GM12891 (cell line): ENCODE measurements around the gene TBC1D4.

Experiments
- DNase-seq: peaks from one replicate; pipeline ENCODE4 v3.0.0; 2011; ENCODE audit warnings: low spot score; ENCODE audit not compliant: insufficient read length
- FAIRE-seq: peaks from 2 replicates; lab custom pipeline; 2011; peaks lifted over from hg19 to GRCh38; lab: Jason Lieb, UNC
- PAX5 ChIP-seq: IDR thresholded peaks from 2 replicates; pipeline ENCODE4 v1.6.1; 2011; ENCODE audit warnings: low read length, moderate library complexity, mild to moderate bottlenecking; ENCODE audit not compliant: insufficient read depth, severe bottlenecking
- POLR2A ChIP-seq: IDR thresholded peaks from 2 replicates; pipeline ENCODE4 v1.6.1; 2011; ENCODE audit warnings: low read depth, low read length, control low read depth
- POLR2AphosphoS5 ChIP-seq: IDR thresholded peaks from 2 replicates; pipeline ENCODE4 v1.6.1; 2011; ENCODE audit warnings: low read depth, low read length, control low read depth
- POU2F2 ChIP-seq: IDR thresholded peaks from 2 replicates; pipeline ENCODE4 v1.6.1; 2011; ENCODE audit warnings: low read depth, mild to moderate bottlenecking, control low read depth, low read length, moderate library complexity
- SPI1 ChIP-seq: IDR thresholded peaks from 2 replicates; pipeline ENCODE4 v1.6.1; 2011; ENCODE audit warnings: low read depth, low read length, control low read depth
- TAF1 ChIP-seq: IDR thresholded peaks from 2 replicates; pipeline ENCODE4 v1.6.1; 2011; ENCODE audit warnings: low read depth, low read length, control low read depth

The TBC1D4 gene

GRCh38 chr13:75418997-75419396 is 63.0 kb downstream of the TBC1D4 start:
- no peak for TF ChIP-seq SPI1
- no peak for TF ChIP-seq POLR2A
- no peak for TF ChIP-seq POU2F2
- TF ChIP-seq PAX5: no peak
- TF ChIP-seq TAF1: no peak
- TF ChIP-seq POLR2AphosphoS5: no peak
- DNase-seq: no peak
- no peak for FAIRE-seq

GRCh38 chr13:75418186-75418843 is 63.7 kb downstream of the TBC1D4 start:
- FAIRE-seq: no peak
- TF ChIP-seq POU2F2 (no peak), SPI1 (no peak), PAX5 (no peak), POLR2AphosphoS5 (no peak), POLR2A (no peak)

DNA sequence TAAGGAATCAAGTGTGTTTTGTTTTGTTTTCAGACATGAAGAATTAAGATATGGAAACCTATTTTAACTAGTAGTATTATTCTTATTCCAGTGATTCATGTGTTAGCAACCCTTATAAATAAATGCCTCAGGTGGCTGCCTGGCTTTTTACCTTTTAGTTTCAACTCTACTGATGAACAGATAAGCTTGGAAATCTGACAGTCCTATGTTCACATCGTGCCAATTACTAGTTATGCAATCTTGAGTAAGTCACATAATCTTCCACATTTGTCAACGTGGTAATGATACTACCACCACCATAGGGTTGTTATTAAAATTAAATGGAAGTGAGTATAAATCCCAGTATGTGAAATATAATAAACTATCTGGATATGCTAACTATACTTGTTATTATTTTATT is 64.3 kb downstream of the TBC1D4 start:
- no peak for FAIRE-seq
- no peak for TF ChIP-seq PAX5
- no peak for TF ChIP-seq POLR2AphosphoS5
- no peak for TF ChIP-seq POU2F2
- no peak for TF ChIP-seq SPI1
- no peak for TF ChIP-seq TAF1
- no peak for TF ChIP-seq POLR2A
- no peak for DNase-seq

More at GRCh38 chr13:75418186-75418843, 63.7 kb downstream of the TBC1D4 start:
- no peak for DNase-seq

DNA sequence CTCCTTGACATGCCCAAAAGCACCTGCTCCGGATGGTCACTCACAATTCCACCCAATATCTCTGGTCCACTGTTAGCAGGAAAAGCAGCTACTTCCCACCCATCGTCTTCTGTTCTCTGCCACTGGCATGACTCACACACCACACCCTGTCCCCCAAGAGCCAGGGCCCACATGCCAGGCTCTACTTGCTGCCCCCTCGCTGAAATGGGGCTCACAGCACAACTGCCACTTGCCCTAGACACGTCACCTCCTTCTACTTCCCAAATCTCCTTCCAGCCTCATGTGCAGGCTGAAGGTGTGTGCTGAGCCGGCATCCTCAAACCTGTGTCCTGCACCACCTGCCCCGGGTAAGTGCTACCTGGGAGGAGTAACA is 65.0 kb downstream of the TBC1D4 start:
- DNase-seq: no peak
- peak; percentile 31 for FAIRE-seq
- TF ChIP-seq POLR2A: no peak
- no peak for TF ChIP-seq PAX5
- no peak for TF ChIP-seq TAF1
- no peak for TF ChIP-seq POLR2AphosphoS5
- TF ChIP-seq POU2F2: no peak
- no peak for TF ChIP-seq SPI1

DNA sequence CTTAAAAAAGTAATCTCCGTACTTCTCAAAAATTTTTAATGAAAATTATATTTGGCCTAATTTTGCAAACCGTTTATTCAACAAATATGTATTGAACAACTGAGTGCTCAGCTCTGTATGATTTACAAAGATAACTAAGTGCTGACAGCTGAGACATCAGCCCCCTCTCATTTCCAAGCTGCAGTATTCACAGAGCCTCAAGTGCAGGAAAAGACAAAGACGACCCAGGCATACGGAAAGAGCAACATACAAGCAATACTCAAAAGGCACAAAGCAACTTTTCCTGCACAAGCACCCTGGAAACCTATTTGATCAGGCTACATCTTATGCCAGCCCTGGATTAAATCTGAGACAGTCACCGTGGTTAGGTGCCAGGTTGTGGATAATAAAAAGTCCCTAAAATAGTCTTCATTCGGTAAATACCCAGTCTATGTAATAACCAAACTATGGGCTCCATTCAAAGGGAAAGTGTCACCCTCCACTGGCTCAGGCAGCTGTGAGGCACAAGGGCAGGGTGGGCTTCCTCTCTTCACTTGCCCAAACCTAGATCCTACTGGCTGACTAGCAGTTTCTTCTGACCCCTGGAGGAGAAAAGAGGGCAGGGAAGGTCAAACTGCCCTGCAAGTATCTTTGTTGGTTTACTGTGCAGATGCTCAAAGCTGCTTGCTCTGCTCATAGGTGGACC is 65.5 kb downstream of the TBC1D4 start:
- peak; percentile 66 for FAIRE-seq
- 0 out of 2 replicates have a peak, but pooled peaks have one; percentile 16 for TF ChIP-seq TAF1
- TF ChIP-seq POLR2AphosphoS5: no peak
- TF ChIP-seq POU2F2: no peak
- TF ChIP-seq POLR2A: no peak
- no peak for TF ChIP-seq PAX5
- peak; percentile 44 for TF ChIP-seq SPI1
- DNase-seq: no peak

DNA sequence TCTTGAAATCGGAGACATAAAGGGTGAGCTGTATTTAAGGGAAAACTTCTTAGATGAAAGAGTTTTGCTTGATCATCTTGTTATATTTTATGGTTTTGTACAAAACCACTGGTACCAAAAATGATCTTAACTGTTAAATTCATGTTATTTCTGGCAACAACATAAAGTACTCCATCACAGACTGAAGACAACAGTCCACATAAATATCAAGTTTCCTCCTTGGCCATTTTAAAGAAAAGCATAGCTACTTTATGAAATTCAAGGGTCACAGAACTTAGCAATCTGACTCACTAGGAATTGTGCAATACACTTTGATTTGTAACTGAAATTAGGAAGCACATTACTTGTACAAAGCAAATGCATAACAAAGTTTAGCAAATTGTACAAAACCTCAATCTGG is 66.3 kb downstream of the TBC1D4 start:
- DNase-seq (no peak), FAIRE-seq (no peak)
- no peak for TF ChIP-seq POLR2A
- TF ChIP-seq SPI1: no peak
- TF ChIP-seq POU2F2: no peak
- TF ChIP-seq PAX5: no peak
- TF ChIP-seq POLR2AphosphoS5: no peak
- TF ChIP-seq TAF1: no peak

DNA sequence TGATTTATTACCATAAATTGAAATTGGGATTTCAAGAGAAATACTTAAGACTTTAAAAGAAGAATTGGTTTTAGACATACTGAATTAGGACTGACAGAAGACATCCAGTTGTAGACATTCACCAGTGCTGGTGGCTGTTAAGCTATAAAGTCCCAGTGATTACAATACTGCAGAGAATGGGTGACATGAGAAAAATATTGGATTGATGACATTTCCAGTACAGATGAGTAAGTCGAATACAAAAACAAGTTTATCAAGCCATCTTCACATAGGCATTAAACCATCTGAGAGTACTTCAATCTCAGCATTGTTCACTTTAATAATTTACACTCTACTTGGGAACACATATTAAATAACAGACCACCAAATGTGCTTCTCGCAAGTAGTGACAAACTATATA is 66.8 kb downstream of the TBC1D4 start:
- FAIRE-seq: no peak
- no peak for DNase-seq
- TF ChIP-seq POLR2AphosphoS5 (no peak), POLR2A (no peak), SPI1 (no peak)

GRCh38 chr13:75414036-75414827 is 67.7 kb downstream of the TBC1D4 start:
- TF ChIP-seq SPI1: no peak
- TF ChIP-seq PAX5: no peak
- TF ChIP-seq POU2F2: no peak; the same call in 1 of the 2 replicates
- TF ChIP-seq TAF1: no peak
- TF ChIP-seq POLR2A: no peak
- TF ChIP-seq POLR2AphosphoS5: no peak
- DNase-seq (no peak), FAIRE-seq (peak; percentile 23)

- no peak for DNase-seq
- TF ChIP-seq POLR2A (no peak), TAF1 (no peak), PAX5 (no peak), POLR2AphosphoS5 (no peak), SPI1 (no peak), POU2F2 (no peak)
- no peak for FAIRE-seq
Observed at GRCh38 chr13:75411924-75412537, 69.9 kb downstream of the TBC1D4 start.
